ENCODE data around the gene FBXO47.

Gene FBXO47

GRCh38 chr17:38920374-38921291 lies 46.6 kb downstream of the FBXO47 start:
- Histone ChIP-seq H3K27ac (peak overlapping the region; percentile 79 to 90), H3K4me3 (no peak overlapping the region)
- no peak for TF ChIP-seq CTCF (IDR thresholded peaks at IDR 0.05)
- DNase-seq (ENCODE audit: low spot score): peak; percentile 75

GRCh38 chr17:38919316-38920078 lies 47.7 kb downstream of the FBXO47 start:
- peak overlapping the region; percentile 79 to 90 for H3K27ac ChIP-seq

GRCh38 chr17:38918916-38919315 lies 48.3 kb downstream of the FBXO47 start:
- Histone ChIP-seq H3K27ac (peak overlapping the region; percentile 79 to 90), H3K4me3 (no peak overlapping the region)
- DNase-seq (ENCODE audit: low spot score): no peak
- TF ChIP-seq CTCF (IDR thresholded peaks at IDR 0.05): no peak

More at GRCh38 chr17:38919316-38920078, 47.7 kb downstream of the FBXO47 start:
- no peak overlapping the region for H3K4me3 ChIP-seq
- peak; percentile 66 for DNase-seq (ENCODE audit: low spot score)
- no peak for TF ChIP-seq CTCF (IDR thresholded peaks at IDR 0.05)

- peak; percentile 35 for DNase-seq (ENCODE audit: low spot score)
- no peak for TF ChIP-seq CTCF (IDR thresholded peaks at IDR 0.05)
- H3K27ac ChIP-seq: peak overlapping the region; percentile 79 to 90
These were observed 48.9 kb downstream of the FBXO47 start for GRCh38 chr17:38918129-38918913.

GRCh38 chr17:38917259-38917658 lies 49.9 kb downstream of the FBXO47 start:
- peak; percentile 5 for DNase-seq (ENCODE audit: low spot score)
- Histone ChIP-seq H3K27ac (peak overlapping the region in 1 of 2 donors; percentile 23), H3K4me3 (no peak overlapping the region)
- TF ChIP-seq CTCF (IDR thresholded peaks at IDR 0.05): no peak

More at GRCh38 chr17:38918129-38918913, 48.9 kb downstream of the FBXO47 start:
- no peak overlapping the region for H3K4me3 ChIP-seq

- peak overlapping the region in 1 of 2 donors; percentile 23 for H3K27ac ChIP-seq
- DNase-seq (ENCODE audit: low spot score): peak; percentile 21
- no peak for TF ChIP-seq CTCF (IDR thresholded peaks at IDR 0.05)
- no peak overlapping the region for H3K4me3 ChIP-seq
These were observed 50.4 kb downstream of the FBXO47 start for GRCh38 chr17:38916771-38917170.
